Activated CD4-positive, alpha-beta T cell treated with anti-CD3 and anti-CD28 coated beads, Interleukin-10, Interleukin-2, amounts not matched to agents 100 ng/mL and 50 ng/mL, durations not matched to agents 16 hours and 8 hours (primary cell): Measurements from ENCODE around the gene ZNF497.
"Not testable (repeated sequence)": the region's sequence is repeated elsewhere in the genome, so short reads cannot be mapped to it uniquely, and the experiment has no call there.

Source experiments
- DNase-seq: peaks from one replicate; pipeline ENCODE4 v3.0.0-alpha.2; 2020

ZNF497 gene

DNA sequence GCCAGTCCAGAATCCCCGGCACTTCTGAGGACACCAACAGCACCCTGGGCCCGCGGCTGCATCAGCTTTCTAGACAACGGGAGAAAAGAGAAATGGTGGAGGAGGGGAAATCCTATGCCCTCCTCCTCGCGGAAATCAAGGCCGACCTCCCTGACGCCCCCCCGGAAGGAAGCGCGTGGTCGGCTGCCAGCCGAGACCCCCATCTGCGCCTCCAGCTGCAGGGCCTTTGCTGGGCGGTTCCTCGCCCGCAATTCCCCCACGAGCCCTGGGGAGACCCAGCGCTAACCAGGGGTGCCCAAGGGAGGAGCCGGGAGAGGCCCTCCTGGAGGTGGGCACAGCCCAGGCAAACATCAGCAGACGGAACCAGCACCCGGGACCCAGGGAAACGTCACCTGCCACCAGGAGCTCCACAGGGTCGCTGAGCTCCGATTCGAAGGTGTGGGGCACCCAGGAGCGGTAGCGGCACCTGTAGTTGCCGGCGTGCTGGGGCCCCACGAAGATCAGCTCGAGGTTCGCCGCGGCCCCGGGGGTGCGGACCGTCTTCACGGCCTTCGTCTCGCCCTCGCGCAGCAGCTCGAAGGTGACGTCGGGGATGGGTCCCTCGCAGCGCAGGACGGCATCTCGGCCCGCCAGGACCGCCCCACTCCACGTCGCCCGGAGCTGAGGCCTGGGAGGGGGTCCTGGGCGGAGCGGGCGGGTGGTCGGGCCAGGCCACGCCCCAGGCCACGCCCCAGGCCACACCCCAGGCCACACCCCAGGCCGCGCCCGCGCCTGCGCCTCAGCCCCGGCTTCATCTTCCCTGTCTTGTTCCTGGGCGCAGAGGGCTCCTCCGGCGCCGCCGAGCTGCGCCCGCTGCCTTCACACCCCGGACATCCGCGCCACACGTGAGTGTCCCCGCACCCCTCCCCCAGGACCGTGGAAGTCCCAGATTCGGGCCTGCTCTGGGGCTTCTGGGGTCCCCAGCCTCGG, 15.3 kb downstream of the ZNF497 start:
- DNase-seq = peak; percentile 83

DNA sequence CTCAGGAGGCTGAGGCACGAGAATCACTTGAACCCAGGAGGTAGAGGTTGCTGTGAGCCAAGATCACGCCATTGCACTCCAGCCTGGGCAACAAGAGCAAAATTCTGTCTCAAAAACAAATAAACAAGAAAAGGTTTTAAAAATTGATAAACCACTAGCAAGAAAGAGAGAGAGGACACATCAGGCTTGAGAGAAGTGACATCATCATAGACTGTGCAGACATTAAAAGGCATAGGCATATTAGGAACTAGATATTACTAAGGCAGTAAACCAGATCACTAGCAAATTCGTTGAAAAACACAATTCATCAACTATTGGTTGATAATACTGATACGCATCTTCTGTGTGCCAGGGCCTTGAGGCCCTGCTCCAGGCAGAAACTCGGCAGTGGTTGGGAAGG, 17.0 kb downstream of the ZNF497 start:
- DNase-seq = no peak

DNA sequence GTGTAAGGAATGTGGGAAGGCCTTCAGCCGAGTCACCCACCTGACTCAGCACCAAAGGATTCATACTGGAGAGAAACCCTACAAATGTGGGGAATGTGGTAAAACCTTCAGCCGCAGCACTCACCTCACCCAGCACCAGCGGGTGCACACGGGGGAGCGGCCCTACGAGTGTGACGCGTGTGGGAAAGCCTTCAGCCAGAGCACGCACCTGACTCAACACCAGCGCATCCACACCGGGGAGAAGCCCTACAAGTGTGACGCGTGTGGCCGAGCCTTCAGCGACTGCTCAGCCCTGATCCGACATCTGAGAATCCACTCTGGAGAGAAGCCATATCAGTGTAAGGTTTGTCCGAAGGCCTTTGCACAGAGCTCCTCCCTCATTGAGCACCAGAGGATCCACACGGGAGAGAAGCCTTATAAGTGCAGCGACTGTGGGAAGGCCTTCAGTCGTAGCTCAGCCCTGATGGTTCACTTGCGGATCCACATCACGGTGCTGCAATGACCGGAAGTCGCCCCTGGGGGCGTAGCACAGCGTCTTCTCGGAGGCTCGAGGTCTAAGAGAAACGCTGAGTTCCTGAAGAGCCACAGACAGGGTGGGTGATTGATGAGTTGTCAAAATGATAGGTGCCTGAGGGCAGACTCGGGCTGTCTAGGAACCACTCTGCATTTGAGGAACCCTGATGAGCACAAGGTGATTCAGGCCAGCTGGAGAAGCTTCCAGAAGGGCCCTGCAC, 23.6 kb downstream of the ZNF497 start:
- DNase-seq = no peak

DNA sequence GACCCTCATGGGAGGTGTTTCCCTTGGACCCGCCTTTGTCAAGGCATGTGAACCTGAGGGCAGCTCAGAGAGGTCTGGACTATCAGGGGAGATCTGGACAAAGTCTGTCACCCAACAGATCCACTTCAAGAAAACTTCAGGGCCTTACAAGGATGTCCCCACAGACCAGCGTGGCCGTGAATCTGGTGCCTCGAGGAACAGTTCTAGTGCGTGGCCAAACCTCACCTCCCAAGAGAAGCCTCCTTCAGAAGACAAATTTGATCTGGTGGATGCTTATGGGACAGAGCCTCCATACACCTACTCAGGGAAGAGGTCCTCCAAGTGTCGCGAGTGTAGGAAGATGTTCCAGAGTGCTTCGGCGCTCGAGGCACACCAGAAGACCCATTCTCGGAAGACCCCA, 24.2 kb downstream of the ZNF497 start:
- no peak for DNase-seq

DNA sequence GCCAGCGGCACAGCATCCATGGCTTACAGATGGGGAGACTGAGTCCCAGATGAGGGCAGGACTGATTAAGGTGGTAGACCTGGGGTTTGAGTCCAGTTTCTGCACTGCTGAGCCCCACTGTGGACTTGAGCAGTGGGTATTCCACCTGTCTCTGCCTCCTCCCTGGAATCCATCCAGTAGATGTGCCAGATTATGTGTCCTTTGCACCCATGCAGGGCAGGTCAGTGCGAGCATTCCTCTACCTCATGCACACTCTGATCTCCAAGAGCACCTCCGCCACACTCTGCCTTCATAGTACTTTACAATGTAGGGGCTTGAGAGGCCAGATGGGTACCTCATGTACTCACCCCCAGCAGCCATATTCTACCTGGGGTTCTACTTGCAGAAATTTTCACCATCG, 25.7 kb downstream of the ZNF497 start:
- DNase-seq = no peak

DNA sequence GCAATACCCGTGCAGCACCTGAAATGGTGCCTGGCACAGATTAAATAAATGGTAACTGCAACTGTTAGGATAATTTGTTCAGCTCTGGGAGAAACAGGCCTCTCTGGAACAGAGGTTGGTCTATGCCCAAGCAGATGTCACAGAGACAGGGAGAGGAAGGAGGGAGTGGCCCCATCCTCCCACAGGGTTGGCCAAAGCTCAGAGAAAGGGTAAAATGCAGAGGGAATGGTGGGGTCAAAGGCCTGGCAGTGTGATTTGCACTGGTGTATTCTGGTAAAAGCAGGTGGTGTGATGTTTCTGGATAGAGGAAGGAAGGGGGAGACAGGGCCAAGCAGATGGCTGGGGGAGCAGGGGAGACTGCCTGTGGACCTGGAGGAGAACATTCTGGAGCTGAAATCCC, 26.3 kb downstream of the ZNF497 start:
- no peak for DNase-seq

DNA sequence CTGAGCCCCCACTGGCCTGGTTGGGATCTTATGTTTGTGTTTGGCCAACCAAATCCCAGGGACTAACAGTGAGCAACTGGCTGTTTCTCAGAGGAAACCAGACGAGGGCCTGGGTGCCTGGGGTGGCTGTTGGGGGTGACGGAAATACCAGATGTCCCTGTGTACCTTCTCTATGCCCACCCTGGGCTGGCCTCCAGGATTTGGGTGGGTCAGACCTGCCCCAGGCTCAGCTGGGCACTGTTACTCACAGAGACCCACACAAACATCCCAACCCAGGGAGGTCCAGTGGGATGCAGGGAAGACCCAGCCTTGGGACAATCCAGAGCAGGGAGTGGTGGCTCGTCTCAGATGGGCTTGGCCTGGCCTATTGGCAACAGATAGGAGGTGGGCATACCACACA, 26.9 kb downstream of the ZNF497 start:
- no peak for DNase-seq

DNA sequence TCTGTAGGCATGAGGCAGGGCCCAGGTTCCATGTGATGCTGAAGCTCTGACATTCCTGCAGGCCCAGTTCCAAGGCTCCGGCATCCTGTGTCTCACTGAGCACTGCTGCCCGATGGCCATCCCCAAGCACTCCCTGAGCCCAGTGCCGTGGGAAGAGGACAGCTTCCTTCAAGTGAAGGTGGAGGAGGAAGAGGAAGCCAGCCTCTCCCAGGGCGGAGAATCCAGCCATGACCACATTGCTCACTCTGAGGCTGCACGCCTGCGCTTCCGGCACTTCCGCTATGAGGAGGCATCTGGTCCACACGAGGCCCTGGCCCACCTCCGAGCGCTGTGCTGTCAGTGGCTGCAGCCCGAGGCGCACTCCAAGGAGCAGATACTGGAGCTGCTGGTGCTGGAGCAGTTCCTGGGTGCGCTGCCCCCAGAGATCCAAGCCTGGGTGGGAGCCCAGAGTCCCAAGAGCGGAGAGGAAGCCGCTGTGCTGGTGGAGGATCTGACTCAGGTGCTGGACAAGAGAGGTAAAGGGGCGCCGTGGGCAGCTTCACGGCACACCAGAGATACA, 27.8 kb downstream of the ZNF497 start:
- no peak for DNase-seq

DNA sequence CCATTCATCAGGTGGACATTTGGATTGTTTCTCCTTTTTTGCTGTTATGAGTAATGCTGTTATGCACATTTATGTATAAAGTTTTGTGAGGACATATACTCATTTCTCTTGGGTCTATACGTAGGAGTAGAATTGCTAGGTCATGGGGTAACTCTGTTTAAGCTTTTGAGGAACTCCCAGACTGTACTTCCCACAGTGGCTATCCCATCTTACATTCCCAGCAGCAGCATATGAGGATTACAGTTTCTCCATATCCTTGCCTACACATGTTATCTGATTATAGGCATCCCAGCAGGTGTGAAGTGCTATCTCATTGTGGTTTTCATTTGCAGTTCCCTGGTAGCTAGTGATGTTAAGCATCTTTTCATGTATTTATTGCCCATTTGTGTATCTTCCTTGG, 29.9 kb downstream of the ZNF497 start:
- DNase-seq = no peak

DNA sequence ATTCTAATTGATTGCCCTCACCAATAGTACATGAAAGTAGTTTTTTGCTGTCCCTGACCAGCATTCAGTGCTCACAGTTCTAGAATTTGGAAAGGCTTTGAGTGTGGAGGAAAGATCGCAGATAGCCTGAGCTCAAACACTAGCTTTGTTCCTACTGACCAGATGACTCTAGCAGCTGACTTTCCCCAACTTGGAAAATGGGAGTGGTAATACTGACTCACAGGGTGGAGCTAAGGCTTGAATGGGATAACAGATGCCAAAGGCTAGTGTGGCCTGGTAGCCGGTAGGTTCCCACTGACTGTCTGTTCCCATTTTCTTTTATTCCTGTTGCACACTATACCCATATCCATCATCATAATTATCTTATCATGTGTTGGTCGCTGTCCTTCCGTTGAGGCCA, 32.1 kb downstream of the ZNF497 start:
- DNase-seq = no peak

DNA sequence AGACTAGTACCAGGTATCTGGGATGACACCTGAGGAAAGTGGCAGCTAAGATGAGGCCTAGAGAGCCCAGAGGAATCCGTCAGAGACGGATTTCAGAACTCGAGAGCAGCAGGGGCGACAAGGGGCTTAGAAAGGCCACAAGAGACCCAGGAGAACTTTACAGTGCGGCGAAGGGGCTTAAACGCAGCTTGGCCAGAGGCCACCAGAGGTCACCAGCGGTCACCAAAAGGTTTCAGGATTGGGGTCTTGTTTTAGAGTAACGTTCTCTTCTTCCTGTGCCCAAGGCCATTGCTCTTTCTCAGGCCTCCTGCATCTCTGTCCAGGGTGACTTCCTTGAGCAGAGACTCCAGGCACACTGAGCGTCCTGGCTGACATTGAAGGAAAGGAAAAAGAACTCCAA, 33.6 kb downstream of the ZNF497 start:
- peak; percentile 27 for DNase-seq

DNA sequence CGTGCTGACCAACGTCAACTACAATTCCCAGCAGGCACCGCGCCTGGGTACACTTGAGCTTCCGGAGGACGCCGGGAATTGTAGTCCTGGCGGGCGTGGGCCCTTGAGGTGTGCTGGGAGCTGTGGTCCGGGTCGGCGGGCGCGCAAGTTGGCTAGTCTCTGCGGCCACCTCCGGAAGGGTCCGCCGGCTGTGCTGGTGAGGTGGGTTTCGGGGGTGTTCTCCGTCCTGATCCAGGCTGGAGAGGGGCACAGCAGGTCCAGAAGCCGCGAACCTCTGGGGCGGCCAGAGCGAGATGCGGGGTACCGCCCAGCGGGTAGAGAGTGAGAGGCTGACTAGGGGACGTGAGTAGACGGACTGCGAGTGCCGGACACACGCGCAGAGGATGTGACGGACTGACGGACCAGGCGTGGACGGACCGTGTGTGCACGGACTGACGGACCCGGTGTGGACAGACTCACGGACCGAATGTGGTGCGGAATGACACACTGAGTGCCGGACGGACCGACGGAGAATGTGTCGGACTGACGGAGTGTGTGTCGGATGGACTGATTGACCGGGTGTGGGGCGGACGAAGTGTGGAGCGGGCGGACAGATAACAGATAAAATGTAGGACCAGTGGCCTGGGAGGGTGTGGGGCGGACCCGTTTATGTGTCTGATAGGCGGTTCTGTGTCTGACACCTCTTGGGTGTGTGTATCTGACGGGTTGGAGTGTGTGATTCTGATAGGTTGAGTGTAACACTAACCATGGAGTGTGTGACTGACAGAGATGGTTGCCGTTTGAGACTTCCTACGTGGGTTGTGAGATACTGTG, 35.4 kb downstream of the ZNF497 start, which contains the start of gene ZSCAN22:
Gene ZSCAN22 (plus strand): TSS at position 81 of the 813 bp plus-strand sequence. CDS start 7,809 bp downstream, outside the sequence.
- peak; percentile 96 for DNase-seq

DNA sequence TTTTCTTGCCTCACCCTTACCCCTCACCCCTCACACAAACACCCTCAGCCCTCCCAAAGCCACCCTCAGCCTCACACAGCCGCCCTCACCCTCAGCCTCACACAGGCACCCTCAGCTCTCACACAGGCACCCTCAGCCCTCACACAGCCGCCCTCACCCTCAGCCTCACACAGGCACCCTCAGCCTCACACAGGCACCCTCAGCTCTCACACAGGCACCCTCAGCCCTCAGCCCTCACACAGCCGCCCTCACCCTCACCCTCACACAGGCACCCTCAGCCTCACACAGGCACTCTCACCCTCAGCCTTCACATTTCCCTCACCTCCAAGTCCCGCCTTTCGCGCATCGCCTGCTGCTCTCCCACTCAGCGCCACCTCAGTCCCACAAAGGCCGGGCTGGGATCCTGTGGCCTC, 36.0 kb downstream of the ZNF497 start:
- no peak for DNase-seq

DNA sequence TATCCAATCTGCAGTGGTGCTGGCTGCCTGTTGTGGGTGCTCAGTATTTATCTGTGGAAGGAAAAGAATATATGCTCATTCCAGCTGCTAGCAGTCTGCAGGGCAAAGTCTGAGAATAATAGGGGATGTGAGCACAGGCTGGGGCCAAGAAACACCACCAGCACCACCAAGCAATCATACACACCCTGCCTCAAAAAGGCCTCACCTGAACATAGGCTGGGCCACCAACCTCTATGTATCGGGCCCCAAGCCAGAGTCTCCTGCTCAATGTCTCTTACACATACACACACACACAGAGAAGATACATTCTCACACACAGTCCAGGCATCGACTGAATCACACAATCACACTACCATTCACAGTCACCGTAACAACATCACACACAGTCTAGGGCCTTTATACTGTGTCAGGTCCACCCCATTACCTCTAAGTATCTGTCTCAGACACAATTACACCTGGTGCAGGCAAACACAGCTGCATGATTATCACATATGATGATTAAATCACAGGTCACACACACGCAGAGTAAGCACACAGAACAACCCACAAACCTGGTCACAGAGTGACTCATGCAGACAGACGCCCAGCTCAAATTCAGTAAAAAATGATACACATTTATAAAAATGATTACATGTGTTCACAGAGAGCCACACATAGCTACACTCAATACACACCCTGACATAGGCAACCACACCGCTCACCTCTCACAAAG, 37.1 kb downstream of the ZNF497 start:
- no peak for DNase-seq

DNA sequence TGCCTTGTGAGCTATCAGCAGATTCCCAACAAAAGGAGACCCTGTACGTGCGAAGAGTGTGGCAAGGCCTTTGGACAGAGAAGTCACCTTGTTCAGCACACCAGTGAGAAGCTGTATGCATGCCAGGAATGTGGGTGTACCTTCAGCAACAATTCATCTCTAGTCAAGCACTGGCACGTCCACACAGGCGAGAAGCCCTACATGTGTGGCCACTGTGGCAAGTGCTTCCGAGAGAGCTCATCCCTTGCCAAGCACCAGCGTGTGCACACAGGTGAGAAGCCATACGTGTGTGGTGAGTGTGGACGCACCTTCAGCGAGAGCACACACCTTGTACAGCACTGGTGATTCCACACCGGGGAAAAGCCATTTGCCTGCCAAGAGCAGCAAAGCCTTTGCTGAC, 43.3 kb downstream of the ZNF497 start:
- DNase-seq = no peak

DNA sequence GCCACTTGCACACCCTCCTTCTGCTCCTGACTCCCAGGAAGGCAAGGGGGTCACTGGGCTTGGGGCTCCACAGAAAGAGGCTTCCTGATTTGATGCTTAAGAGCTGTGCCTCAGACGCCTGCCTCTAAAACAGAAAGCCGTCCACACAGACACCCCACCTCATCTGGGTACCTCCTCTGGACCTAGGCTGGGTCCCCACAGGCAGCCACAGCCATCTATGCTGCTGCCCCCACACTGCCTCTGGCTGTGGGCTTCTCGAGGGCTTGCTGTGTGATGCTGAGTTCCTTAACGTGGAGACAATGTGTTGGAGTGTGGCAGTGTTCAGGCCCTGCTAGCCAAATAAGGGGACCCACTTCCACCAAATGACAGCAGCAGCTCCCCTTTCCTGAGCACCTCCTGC, 44.3 kb downstream of the ZNF497 start:
- no peak for DNase-seq

DNA sequence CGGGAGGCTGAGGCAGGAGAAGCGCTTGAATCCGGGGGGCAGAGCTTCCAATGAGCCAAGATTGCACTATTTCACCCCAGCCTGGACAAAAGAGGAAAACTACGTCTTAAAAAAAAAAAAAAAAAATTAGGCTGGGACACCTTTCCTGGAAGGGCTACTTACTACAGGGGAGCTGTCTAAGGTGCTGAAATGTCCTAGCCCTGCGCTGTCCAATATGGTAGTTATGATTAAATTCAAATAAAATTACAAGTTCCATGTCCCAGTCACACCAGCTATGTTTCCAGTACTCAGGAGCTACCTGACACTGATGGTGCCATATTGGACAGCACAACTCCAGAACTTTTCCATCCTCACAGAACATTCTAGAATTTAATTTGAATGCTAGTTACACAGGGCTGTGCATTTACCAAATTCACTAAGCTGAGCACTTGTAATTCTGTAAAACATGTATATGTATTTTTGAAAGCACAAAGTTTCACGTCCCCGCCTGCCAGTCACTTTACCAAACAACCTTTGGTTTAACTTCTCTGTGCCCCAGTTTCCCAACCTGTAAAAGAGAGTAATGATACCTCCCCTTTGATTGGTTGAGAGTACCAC, 45.0 kb downstream of the ZNF497 start:
- DNase-seq = no peak

DNA sequence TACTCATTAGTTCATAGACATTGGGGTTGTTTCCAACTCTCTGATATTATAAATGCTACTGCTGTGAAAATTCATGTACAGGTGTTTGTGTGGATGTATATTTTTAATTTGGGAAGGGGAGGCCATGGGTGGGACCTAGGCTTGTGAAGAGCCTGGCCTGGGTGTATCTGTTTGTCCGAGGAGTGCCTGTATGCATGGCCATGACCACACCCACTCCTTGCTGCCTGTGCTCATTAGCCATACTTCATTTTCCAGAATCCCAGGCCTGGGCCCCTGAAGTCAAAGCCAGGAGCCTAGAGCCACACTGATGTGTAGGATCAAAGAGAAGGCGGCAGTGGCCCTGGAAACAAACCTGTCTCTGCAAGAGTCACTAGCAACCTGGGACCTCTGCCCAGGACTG, 47.0 kb downstream of the ZNF497 start:
- no peak for DNase-seq

DNA sequence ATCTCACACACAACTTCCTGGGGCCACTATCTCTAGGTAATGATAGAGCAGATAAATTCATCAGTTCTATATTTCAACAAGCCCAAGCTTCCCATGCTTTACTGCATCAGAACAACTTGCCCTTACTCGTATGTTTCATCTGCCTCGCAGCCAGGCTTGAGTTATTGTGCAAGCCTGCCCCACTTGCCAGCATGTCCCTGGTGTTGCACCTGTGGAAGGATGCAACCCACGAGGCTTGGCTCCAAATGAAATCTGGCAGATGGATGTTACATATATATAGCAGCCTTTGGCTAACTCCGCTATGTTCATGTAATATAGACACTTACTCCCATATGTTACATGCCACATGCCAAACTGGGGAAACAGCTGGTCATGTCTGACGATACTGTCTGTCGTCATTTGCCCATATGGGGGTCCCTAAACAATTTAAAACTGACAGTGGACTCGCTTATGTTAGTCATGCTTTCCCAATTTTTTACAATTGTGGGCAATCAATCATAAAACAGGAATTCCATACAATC, 51.1 kb downstream of the ZNF497 start:
- no peak for DNase-seq

DNA sequence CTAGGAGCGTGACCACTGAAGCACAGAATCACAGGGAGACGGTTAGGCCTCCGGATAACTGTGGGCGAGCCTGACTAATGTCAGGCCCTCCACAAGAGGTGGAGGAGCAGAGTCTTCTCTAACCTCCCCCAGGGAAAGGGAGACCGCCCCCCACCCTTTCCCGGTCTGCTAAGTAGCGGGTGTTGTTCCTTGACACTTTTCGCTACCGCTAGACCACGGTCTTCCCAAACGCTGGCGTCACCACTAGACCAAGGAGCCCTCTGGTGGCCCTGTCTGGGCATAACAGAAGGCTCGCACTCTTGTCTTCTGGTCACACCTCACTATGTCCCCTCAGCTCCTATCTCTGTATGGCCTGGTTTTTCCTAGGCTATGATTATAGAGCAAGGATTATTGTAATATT, 51.9 kb downstream of the ZNF497 start:
- DNase-seq = not testable (repeated sequence)

DNA sequence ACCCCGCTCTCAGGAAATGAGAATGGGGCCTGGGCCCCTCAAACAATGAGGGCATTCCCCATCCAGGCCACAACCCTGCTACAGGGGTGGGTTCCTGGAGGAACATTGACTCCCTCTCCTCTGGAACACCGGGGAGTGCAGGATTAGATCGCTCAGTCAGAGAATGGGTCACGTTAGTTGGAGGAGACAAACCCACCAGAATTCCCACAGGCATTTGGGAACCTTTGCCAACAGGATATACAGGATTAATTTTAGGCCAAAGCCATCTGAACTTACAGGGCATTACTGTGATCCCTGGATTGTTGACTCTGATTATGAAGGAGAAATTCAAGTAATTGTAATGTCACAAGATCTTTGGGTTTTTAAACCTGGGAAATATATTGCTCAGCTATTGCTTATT, 54.8 kb downstream of the ZNF497 start:
- DNase-seq = no peak

DNA sequence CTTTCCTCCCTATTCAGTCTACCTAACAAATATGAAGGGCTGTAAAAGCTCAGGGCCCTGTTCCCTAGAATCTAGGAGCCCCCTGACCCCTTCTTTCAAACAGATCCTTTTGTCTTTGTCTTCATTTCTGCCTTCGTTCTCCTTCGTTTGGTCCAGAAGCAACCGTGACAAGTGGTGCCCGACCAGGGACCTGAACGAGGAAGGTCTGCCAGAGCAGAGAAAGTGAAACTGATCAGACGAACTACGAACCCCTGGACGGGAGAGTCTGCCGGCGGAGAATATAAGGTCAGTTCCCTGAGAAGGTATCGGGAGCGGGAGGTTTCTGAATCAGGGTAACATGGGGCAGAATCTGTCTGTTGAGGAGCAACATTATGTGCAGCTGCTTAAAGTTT, 56.6 kb downstream of the ZNF497 start:
- no peak for DNase-seq
